Measurements from ENCODE around the gene LRP1. TPM values are rescaled to one million over a fixed set of nuclear protein-coding genes. Genes with fewer than 3 reads are reported as not detected.
A peak's percentile ranks its signal among the peaks of the same experiment; 100 is the strongest.

The LRP1 gene
- total RNA-seq, 2 experiments from 2014 or later: 1.1 to 4.4 TPM

- ChIA-PET POLR2A (interaction anchor here (0.6 to 3.1 kb wide), 8 partner anchors 9 to 100 kb away, joined by 3 to 19 read pairs (median 6); partner anchors contain the start of gene NXPH4), CTCF (ENCODE audit: unreplicated experiment) (interaction anchor here (0.6 to 0.9 kb wide), 3 partner anchors 13 to 16 kb away, joined by 3 to 5 read pairs (median 4); no protein-coding TSS in a partner anchor)
- intact Hi-C loops (cut with micrococcal nuclease; ENCODE audit: unreplicated experiment): no loop called here
- no TSS peak for BruUV-seq (replicated peaks)
- peak overlapping the region; percentile 88 for H3K4me2 ChIP-seq (ENCODE audit: low read length)
- no peak for DNase-seq (ENCODE audit: low spot score)
- peaks cover 22% of the 10 kb centered on the region for H3K79me2 ChIP-seq (ENCODE audit: insufficient read depth, low read depth, low read length)
- no peaks in the 10 kb centered on the region for H3K9me2 ChIP-seq (ENCODE audit: insufficient read depth, low read length)
- peaks cover 60% of the 10 kb centered on the region for H3K4me1 ChIP-seq (ENCODE audit: insufficient read depth, low read length, poor library complexity, severe bottlenecking)
- peaks cover 9% of the 10 kb centered on the region; the same call in 1 of the 2 replicates for H4K20me1 ChIP-seq (ENCODE audit: insufficient read depth, low read length)
- H3K9me3 ChIP-seq (ENCODE audit: low read length): no peaks in the 10 kb centered on the region
- peak overlapping the region; percentile 65 for H2AFZ ChIP-seq (ENCODE audit: low read length)
- H3K27ac ChIP-seq (ENCODE audit: low read depth, low read length, poor library complexity, severe bottlenecking): peak overlapping the region; percentile 36
- peaks cover 24% of the 10 kb centered on the region for H3K36me3 ChIP-seq (ENCODE audit: insufficient read depth, low read length)
- TF ChIP-seq, protein P1, sequence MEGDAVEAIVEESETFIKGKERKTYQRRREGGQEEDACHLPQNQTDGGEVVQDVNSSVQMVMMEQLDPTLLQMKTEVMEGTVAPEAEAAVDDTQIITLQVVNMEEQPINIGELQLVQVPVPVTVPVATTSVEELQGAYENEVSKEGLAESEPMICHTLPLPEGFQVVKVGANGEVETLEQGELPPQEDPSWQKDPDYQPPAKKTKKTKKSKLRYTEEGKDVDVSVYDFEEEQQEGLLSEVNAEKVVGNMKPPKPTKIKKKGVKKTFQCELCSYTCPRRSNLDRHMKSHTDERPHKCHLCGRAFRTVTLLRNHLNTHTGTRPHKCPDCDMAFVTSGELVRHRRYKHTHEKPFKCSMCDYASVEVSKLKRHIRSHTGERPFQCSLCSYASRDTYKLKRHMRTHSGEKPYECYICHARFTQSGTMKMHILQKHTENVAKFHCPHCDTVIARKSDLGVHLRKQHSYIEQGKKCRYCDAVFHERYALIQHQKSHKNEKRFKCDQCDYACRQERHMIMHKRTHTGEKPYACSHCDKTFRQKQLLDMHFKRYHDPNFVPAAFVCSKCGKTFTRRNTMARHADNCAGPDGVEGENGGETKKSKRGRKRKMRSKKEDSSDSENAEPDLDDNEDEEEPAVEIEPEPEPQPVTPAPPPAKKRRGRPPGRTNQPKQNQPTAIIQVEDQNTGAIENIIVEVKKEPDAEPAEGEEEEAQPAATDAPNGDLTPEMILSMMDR (conservative IDR thresholded peaks at IDR 0.05; ENCODE audit: low read length): no peak
- TF ChIP-seq EZH2phosphoT487 (IDR thresholded peaks at IDR 0.05; ENCODE audit: borderline replicate concordance, low read depth, low read length): no peak
- H3K4me3 ChIP-seq (ENCODE audit: low read depth, low read length, poor library complexity, severe bottlenecking): peak overlapping the region; percentile 56
Measured at GRCh38 chr12:57227315-57228115, 99.2 kb downstream of the LRP1 start.

DNA sequence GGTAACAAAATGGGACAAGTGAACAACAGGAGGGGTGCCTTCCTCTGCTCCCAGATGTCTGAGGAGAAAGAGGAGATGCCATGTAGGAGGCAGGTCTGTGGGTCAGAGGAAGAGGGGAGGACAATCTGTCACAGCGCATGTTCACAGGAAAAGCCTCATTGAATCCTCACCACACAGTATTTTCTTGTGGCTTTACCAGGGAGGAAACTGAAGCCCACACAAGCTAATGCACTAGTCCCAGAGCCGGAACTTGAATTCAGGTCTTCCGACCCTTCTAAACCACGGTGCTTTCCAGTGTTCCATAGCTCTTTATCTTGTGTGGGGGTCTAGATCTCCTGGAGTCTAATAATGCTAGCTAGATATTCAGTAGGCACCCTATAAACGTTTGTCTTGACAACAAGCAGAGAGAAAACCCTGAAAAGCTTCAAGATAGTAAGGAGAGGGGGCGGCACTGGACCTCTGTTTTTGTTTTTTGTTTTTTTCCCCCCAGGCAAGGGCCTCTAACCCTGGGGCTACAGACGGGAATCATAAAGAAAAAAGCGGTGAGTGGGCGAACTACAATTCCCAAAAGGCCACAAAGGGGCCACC lies 100.9 kb downstream of the LRP1 start:
- DNase-seq (ENCODE audit: low spot score): peak; percentile 50
- H3K9me3 ChIP-seq (ENCODE audit: low read length): no peaks in the 10 kb centered on the region
- H2AFZ ChIP-seq (ENCODE audit: low read length): peak overlapping the region; percentile 83
- CTCF ChIA-PET (ENCODE audit: unreplicated experiment): interaction anchor here (0.6 to 2.7 kb wide), 6 partner anchors 10 to 18 kb away, joined by 3 to 18 read pairs (median 8); no protein-coding TSS in a partner anchor
- peak overlapping the region; percentile 83 for H3K4me3 ChIP-seq (ENCODE audit: low read depth, low read length, poor library complexity, severe bottlenecking)
- H4K20me1 ChIP-seq (ENCODE audit: insufficient read depth, low read length): peaks cover 14% of the 10 kb centered on the region; the same call in 1 of the 2 replicates
- BruUV-seq (replicated peaks): TSS peak; percentile 92
- H3K79me2 ChIP-seq (ENCODE audit: insufficient read depth, low read depth, low read length): peaks cover 22% of the 10 kb centered on the region
- H3K9me2 ChIP-seq (ENCODE audit: insufficient read depth, low read length): no peaks in the 10 kb centered on the region
- H3K36me3 ChIP-seq (ENCODE audit: insufficient read depth, low read length): peaks cover 40% of the 10 kb centered on the region
- H3K4me2 ChIP-seq (ENCODE audit: low read length): peak overlapping the region; percentile 91
- POLR2A ChIA-PET: interaction anchor here (0.6 to 4.7 kb wide), 13 partner anchors 10 to 1256 kb away, joined by 3 to 69 read pairs (median 3); partner anchors contain the start of genes CYP27B1, INHBE and RAB5B
- peaks cover 60% of the 10 kb centered on the region for H3K4me1 ChIP-seq (ENCODE audit: insufficient read depth, low read length, poor library complexity, severe bottlenecking)
- no peak for TF ChIP-seq EZH2phosphoT487 (IDR thresholded peaks at IDR 0.05; ENCODE audit: borderline replicate concordance, low read depth, low read length)
- TF ChIP-seq, protein P1 (conservative IDR thresholded peaks at IDR 0.05; ENCODE audit: low read length): no peak
- H3K27ac ChIP-seq (ENCODE audit: low read depth, low read length, poor library complexity, severe bottlenecking): peak overlapping the region; percentile 61
- intact Hi-C loops (cut with micrococcal nuclease; ENCODE audit: unreplicated experiment): loop anchor here (1.0 kb wide), 1 partner anchor 13 kb away; the partner anchor contains the start of gene NXPH4
